ENCODE measurements around the gene CCDC152.

Gene CCDC152

DNA sequence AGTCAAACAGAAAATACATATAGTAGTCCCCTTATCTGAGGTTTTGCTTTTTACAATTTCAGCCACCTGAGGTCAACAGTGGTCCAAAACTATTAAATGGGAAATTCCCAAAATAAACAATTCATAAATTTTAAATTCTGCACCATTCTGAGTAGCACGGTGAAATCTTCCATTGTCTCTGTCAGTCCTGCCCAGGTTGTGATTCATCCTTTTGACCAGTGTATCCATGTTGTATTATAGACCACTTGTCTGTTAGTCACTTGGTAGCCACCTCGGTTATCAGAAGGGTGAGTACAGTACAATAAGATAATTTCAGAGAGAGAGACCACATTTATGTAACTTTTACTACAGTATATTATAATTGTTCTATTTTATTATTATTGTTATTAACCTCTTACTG, 2.8 kb downstream of the CCDC152 start:
- H2AFZ ChIP-seq (ENCODE audit: low read length), result no peak overlapping the region
- H3K27me3 ChIP-seq (ENCODE audit: insufficient read depth, low read length), result no peaks in the 10 kb centered on the region
- no peak overlapping the region for H3K9ac ChIP-seq (ENCODE audit: low read length)
- no peaks in the 10 kb centered on the region for H3K9me2 ChIP-seq (ENCODE audit: low read depth, low read length)
- H3K9me3 ChIP-seq (ENCODE audit: low read length), result no peaks in the 10 kb centered on the region
- no peak overlapping the region for H3K4me2 ChIP-seq (ENCODE audit: low read length)
- TF ChIP-seq EZH2 (IDR thresholded peaks at IDR 0.05; ENCODE audit: borderline replicate concordance, low read length), result no peak
- TF ChIP-seq, protein P1, sequence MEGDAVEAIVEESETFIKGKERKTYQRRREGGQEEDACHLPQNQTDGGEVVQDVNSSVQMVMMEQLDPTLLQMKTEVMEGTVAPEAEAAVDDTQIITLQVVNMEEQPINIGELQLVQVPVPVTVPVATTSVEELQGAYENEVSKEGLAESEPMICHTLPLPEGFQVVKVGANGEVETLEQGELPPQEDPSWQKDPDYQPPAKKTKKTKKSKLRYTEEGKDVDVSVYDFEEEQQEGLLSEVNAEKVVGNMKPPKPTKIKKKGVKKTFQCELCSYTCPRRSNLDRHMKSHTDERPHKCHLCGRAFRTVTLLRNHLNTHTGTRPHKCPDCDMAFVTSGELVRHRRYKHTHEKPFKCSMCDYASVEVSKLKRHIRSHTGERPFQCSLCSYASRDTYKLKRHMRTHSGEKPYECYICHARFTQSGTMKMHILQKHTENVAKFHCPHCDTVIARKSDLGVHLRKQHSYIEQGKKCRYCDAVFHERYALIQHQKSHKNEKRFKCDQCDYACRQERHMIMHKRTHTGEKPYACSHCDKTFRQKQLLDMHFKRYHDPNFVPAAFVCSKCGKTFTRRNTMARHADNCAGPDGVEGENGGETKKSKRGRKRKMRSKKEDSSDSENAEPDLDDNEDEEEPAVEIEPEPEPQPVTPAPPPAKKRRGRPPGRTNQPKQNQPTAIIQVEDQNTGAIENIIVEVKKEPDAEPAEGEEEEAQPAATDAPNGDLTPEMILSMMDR (IDR thresholded peaks at IDR 0.05; ENCODE audit: low read length), result no peak
- peaks cover 5% of the 10 kb centered on the region for H3K4me1 ChIP-seq (ENCODE audit: insufficient read depth, low read length, severe bottlenecking)
- H3F3A ChIP-seq (ENCODE audit: insufficient read depth, low read length), result no peaks in the 10 kb centered on the region
- no peak overlapping the region for H3K27ac ChIP-seq (ENCODE audit: low read depth, low read length, poor library complexity, severe bottlenecking)
- H3K36me3 ChIP-seq (ENCODE audit: insufficient read depth, low read length), result no peaks in the 10 kb centered on the region
- no peaks in the 10 kb centered on the region for H3K79me2 ChIP-seq (ENCODE audit: insufficient read depth, low read length)
- H3K4me3 ChIP-seq (ENCODE audit: low read depth, low read length, poor library complexity, severe bottlenecking), result no peak overlapping the region
- H4K20me1 ChIP-seq (ENCODE audit: insufficient read depth, low read length), result no peaks in the 10 kb centered on the region

DNA sequence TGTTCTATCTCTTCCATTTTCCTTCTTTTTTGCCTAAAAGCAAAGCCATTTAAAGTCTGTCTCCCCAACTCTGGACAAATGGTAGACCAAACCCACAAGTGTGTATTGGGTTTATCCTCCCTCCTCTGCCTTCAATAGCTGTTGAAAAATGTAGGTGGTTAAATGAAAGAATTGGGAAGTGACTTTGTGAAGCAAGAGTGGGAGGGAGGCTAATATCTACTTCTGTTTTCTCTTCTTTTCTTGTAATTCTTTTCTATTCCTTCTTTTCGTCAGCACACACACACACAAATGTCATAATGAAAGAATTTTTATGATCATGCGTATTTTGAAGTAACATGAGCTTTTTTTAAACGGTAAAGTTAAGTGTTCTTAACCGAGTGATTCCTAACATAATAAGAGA, 3.8 kb downstream of the CCDC152 start:
- Histone ChIP-seq H4K20me1 (ENCODE audit: insufficient read depth, low read length) (no peaks in the 10 kb centered on the region), H3K27me3 (ENCODE audit: insufficient read depth, low read length) (no peaks in the 10 kb centered on the region), H3F3A (ENCODE audit: insufficient read depth, low read length) (no peaks in the 10 kb centered on the region), H3K9ac (ENCODE audit: low read length) (no peak overlapping the region), H2AFZ (ENCODE audit: low read length) (no peak overlapping the region), H3K4me1 (ENCODE audit: insufficient read depth, low read length, severe bottlenecking) (peaks cover 5% of the 10 kb centered on the region), H3K4me2 (ENCODE audit: low read length) (no peak overlapping the region), H3K9me2 (ENCODE audit: low read depth, low read length) (no peaks in the 10 kb centered on the region), H3K79me2 (ENCODE audit: insufficient read depth, low read length) (no peaks in the 10 kb centered on the region), H3K9me3 (ENCODE audit: low read length) (no peaks in the 10 kb centered on the region), H3K27ac (ENCODE audit: low read depth, low read length, poor library complexity, severe bottlenecking) (no peak overlapping the region), H3K36me3 (ENCODE audit: insufficient read depth, low read length) (no peaks in the 10 kb centered on the region), H3K4me3 (ENCODE audit: low read depth, low read length, poor library complexity, severe bottlenecking) (no peak overlapping the region)
- TF ChIP-seq EZH2 (IDR thresholded peaks at IDR 0.05; ENCODE audit: borderline replicate concordance, low read length), result no peak
- TF ChIP-seq, protein P1 (IDR thresholded peaks at IDR 0.05; ENCODE audit: low read length), result no peak

DNA sequence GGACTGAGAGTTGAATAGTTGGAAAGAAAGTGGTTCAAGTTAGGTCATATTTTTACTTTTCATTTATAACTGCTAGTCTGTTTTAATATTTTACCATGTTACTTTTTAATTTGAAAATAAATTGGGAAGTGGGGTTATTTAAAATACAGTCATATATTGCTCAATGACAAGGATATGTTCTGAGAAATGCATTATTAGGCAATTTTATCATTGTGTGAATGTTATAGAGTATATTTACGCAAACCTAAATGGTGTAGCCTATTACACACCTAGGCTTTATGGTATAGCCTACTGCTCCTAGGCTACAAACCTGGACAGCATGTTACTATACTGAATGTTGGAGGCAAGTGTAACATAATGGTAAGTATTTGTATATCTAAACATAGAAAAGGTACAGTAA, 5.2 kb downstream of the CCDC152 start:
- peaks cover 5% of the 10 kb centered on the region for H3K4me1 ChIP-seq (ENCODE audit: insufficient read depth, low read length, severe bottlenecking)
- H3K9ac ChIP-seq (ENCODE audit: low read length), result no peak overlapping the region
- no peaks in the 10 kb centered on the region for H3F3A ChIP-seq (ENCODE audit: insufficient read depth, low read length)
- H3K27ac ChIP-seq (ENCODE audit: low read depth, low read length, poor library complexity, severe bottlenecking), result no peak overlapping the region
- H2AFZ ChIP-seq (ENCODE audit: low read length), result no peak overlapping the region
- TF ChIP-seq, protein P1 (IDR thresholded peaks at IDR 0.05; ENCODE audit: low read length), result no peak
- no peak for TF ChIP-seq EZH2 (IDR thresholded peaks at IDR 0.05; ENCODE audit: borderline replicate concordance, low read length)
- no peak overlapping the region for H3K4me3 ChIP-seq (ENCODE audit: low read depth, low read length, poor library complexity, severe bottlenecking)
- H3K36me3 ChIP-seq (ENCODE audit: insufficient read depth, low read length), result no peaks in the 10 kb centered on the region
- H3K4me2 ChIP-seq (ENCODE audit: low read length), result no peak overlapping the region
- no peaks in the 10 kb centered on the region for H3K27me3 ChIP-seq (ENCODE audit: insufficient read depth, low read length)
- H3K9me2 ChIP-seq (ENCODE audit: low read depth, low read length), result no peaks in the 10 kb centered on the region
- no peaks in the 10 kb centered on the region for H3K9me3 ChIP-seq (ENCODE audit: low read length)
- H3K79me2 ChIP-seq (ENCODE audit: insufficient read depth, low read length), result no peaks in the 10 kb centered on the region
- H4K20me1 ChIP-seq (ENCODE audit: insufficient read depth, low read length), result no peaks in the 10 kb centered on the region
